ENCODE data around the gene ZNF148.

- TF ChIP-seq POLR2A (IDR thresholded peaks at IDR 0.05; ENCODE audit: low read depth, low read length) (no peak), POLR2AphosphoS5 (IDR thresholded peaks at IDR 0.05; ENCODE audit: low read depth, low read length) (no peak)
Observed at GRCh38 chr3:125194849-125195601, 180.1 kb downstream of the ZNF148 start.
